Epithelial cell of esophagus (primary cell): ENCODE results near the gene SPATA45.

Source experiments
- DNase-seq: peaks from one replicate; pipeline ENCODE4 v3.0.0; 2010; ENCODE audit warnings: low read depth
- H3K4me3 ChIP-seq: 2 replicates; pipeline ENCODE4 v1.5.1; 2011; ENCODE audit warnings: mild to moderate bottlenecking, low read length, control low read depth
- CTCF ChIP-seq: IDR thresholded peaks from 2 replicates; pipeline ENCODE4 v1.5.1; 2011; ENCODE audit warnings: low read depth, mild to moderate bottlenecking, low read length, control low read depth, inconsistent platforms; ENCODE audit not compliant: insufficient read depth; ENCODE audit errors: missing control alignments

Gene SPATA45

DNA sequence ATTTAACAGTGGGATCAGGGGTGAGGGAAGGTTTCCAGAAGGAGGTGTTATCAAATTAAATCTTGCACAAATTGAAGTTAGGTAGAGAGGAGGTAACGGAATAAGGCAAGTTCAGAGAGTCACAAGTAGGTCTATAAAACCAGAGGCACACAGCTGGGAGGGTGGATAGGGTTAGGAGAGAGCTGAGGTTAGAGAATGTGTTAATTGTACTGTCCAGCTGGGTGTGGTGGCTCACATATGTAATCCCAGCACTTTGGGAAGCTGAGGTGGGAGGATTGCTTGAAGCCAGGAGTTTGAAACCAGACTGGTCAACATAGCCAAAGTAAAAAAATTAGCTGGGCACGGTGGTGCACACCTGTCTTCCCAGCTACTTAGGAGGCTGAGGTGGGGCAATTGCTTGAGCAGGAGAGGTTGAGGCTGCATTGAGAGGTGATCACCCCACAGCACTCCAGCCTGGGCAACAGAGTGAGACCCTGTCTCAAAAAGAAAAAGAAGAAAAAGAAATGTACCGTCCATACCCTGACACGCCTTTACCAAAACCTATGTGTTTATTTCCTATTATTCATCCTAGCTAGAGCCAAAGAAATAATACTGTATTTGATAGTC is 20.2 kb downstream of the SPATA45 start:
- DNase-seq = no peak
- no peak for TF ChIP-seq CTCF
- H3K4me3 ChIP-seq = no peak overlapping the region

- TF ChIP-seq CTCF = no peak
- no peak for DNase-seq
These were observed 21.5 kb downstream of the SPATA45 start for GRCh38 chr1:212825798-212826452.

DNA sequence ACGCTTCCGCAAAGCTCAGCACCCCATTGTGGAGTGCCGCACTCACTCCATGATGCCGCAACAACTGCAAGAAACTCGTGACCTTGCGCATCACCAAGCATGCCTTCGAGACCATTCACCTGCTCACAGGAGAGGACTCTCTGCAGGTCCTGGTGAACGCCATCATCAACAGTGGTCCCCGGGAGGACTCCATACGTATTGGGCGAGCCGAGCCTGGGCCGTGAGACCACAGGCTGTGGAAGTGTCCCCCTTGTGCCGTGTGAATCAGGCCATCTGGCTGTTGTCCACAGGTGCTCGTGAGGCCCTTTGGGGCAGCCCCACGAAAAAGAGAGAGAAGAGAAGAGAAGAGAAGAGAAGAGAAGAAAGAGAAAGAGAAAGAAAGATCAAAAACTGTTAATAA is 23.2 kb downstream of the SPATA45 start:
- DNase-seq = no peak
- no peak for TF ChIP-seq CTCF

More at GRCh38 chr1:212825798-212826452, 21.5 kb downstream of the SPATA45 start:
- no peak overlapping the region for H3K4me3 ChIP-seq

DNA sequence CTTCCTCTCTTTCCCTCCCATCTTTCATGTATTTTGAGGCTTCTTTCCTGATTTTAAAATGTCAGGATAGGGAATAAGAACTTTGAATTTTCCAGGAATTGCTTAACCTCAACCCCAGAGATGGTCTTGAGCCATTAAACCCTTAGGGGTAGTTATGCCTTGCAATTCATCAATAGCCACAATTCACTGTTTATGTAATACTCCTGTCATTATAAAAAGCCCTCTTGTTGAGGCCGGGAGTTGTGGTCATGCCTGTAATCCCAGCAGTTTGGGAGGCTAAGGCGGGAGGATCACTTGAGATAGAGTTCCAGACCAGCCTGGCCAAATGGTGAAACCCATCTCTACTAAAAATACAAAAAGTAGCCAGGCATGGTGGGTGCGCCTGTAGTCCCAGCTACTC is 24.5 kb downstream of the SPATA45 start:
- no peak for DNase-seq
- H3K4me3 ChIP-seq = no peak overlapping the region
- TF ChIP-seq CTCF = no peak

More for the DNA sequence above, 23.2 kb downstream of the SPATA45 start:
- no peak overlapping the region for H3K4me3 ChIP-seq

GRCh38 chr1:212820969-212821368 is 26.5 kb downstream of the SPATA45 start:
- H3K4me3 ChIP-seq = no peak overlapping the region
- no peak for TF ChIP-seq CTCF
- no peak for DNase-seq

- no peak overlapping the region for H3K4me3 ChIP-seq
- peak; percentile 4 for DNase-seq
- TF ChIP-seq CTCF = no peak
These were observed 27.7 kb downstream of the SPATA45 start for GRCh38 chr1:212819726-212820125.
